Chondrocyte (in vitro differentiated cells): Measurements from ENCODE around the gene ADCYAP1R1. TPM values are rescaled to one million over a fixed set of nuclear protein-coding genes. Genes with fewer than 3 reads are reported as not detected.

ENCODE experiments used
- DNase-seq: peaks from one replicate; pipeline ENCODE4 v3.0.0; 2021; ENCODE audit warnings: mixed read lengths, low spot score
- H3K27ac Mint-ChIP-seq: one replicate; pipeline ENCODE4 v1.8.0; 2021; ENCODE audit warnings: mild to moderate bottlenecking, moderate library complexity, mixed read lengths; ENCODE audit not compliant: unreplicated experiment
- H3K27me3 Mint-ChIP-seq: 2 replicates; pipeline ENCODE4 v1.8.0; 2021; ENCODE audit warnings: low read depth, mixed read lengths
- H3K36me3 Mint-ChIP-seq: 2 replicates; pipeline ENCODE4 v1.8.0; 2021; ENCODE audit warnings: low read depth, mixed read lengths
- H3K4me1 Mint-ChIP-seq: 2 replicates; pipeline ENCODE4 v1.8.0; 2021; ENCODE audit warnings: low read depth, mild to moderate bottlenecking, mixed read lengths
- H3K4me3 Mint-ChIP-seq: one replicate; pipeline ENCODE4 v1.8.0; 2021; ENCODE audit warnings: mild to moderate bottlenecking, moderate library complexity, mixed read lengths; ENCODE audit not compliant: unreplicated experiment
- H3K9me3 Mint-ChIP-seq: 2 replicates; pipeline ENCODE4 v1.8.0; 2021; ENCODE audit warnings: low read depth, mixed read lengths
- CTCF ChIP-seq: fragments of 200-600 bp; sonication (generic); IDR thresholded peaks from 2 replicates; pipeline ENCODE4 v1.5.0; 2021; ENCODE audit warnings: antibody characterized with exemption, mild to moderate bottlenecking, moderate library complexity
- total RNA-seq: library from RNA; stranded (reverse); gene quantifications from 3 replicates; pipeline ENCODE4 v1.2.1, GENCODE V29; 2021

The ADCYAP1R1 gene
- total RNA-seq, 1 donor from 2014 or later: not detected

- no peak for DNase-seq
- Mint-ChIP-seq H3K4me3 (no peak overlapping the region), H3K4me1 (peaks cover 7% of the 10 kb centered on the region), H3K9me3 (no peaks in the 10 kb centered on the region), H3K36me3 (no peaks in the 10 kb centered on the region), H3K27ac (no peak overlapping the region), H3K27me3 (peaks cover 72% of the 10 kb centered on the region)
- TF ChIP-seq CTCF: no peak
These were observed 3.4 kb downstream of the ADCYAP1R1 start for GRCh38 chr7:31055471-31055870.

GRCh38 chr7:31056775-31057346, 4.8 kb downstream of the ADCYAP1R1 start:
- Mint-ChIP-seq H3K27ac (no peak overlapping the region), H3K36me3 (no peaks in the 10 kb centered on the region), H3K27me3 (peaks cover 63% of the 10 kb centered on the region), H3K4me3 (no peak overlapping the region), H3K4me1 (peaks cover 4% of the 10 kb centered on the region), H3K9me3 (no peaks in the 10 kb centered on the region)
- no peak for DNase-seq
- TF ChIP-seq CTCF: no peak

GRCh38 chr7:31058122-31058521, 6.0 kb downstream of the ADCYAP1R1 start:
- TF ChIP-seq CTCF: no peak
- no peaks in the 10 kb centered on the region for H3K4me1 Mint-ChIP-seq
- peaks cover 64% of the 10 kb centered on the region for H3K27me3 Mint-ChIP-seq
- no peak for DNase-seq
- H3K36me3 Mint-ChIP-seq: no peaks in the 10 kb centered on the region
- no peak overlapping the region for H3K4me3 Mint-ChIP-seq
- H3K27ac Mint-ChIP-seq: no peak overlapping the region
- no peaks in the 10 kb centered on the region for H3K9me3 Mint-ChIP-seq

GRCh38 chr7:31058688-31059087, 6.6 kb downstream of the ADCYAP1R1 start:
- peaks cover 65% of the 10 kb centered on the region for H3K27me3 Mint-ChIP-seq

GRCh38 chr7:31059551-31059950, 7.4 kb downstream of the ADCYAP1R1 start:
- H3K27me3 Mint-ChIP-seq: peaks cover 56% of the 10 kb centered on the region
- DNase-seq: no peak
- no peak for TF ChIP-seq CTCF
- no peaks in the 10 kb centered on the region for H3K4me1 Mint-ChIP-seq
- no peak overlapping the region for H3K4me3 Mint-ChIP-seq
- no peaks in the 10 kb centered on the region for H3K9me3 Mint-ChIP-seq
- H3K36me3 Mint-ChIP-seq: no peaks in the 10 kb centered on the region
- H3K27ac Mint-ChIP-seq: no peak overlapping the region

More at GRCh38 chr7:31058688-31059087, 6.6 kb downstream of the ADCYAP1R1 start:
- Mint-ChIP-seq H3K4me3 (no peak overlapping the region), H3K9me3 (no peaks in the 10 kb centered on the region), H3K36me3 (no peaks in the 10 kb centered on the region), H3K27ac (no peak overlapping the region), H3K4me1 (no peaks in the 10 kb centered on the region)
- DNase-seq: no peak
- TF ChIP-seq CTCF: no peak
